K562 (cell line): Measurements from ENCODE around the gene PGPEP1. TPM values are rescaled to one million over a fixed set of nuclear protein-coding genes. Genes with fewer than 3 reads are reported as not detected.

ENCODE experiments used
- ATAC-seq: fragments of 200-7000 bp; cut with Tn5 transposase; 3 replicates; pipeline ENCODE4 v1.9.1; 2020; ENCODE audit warnings: moderate library complexity
- BruUV-seq: library from RNA; stranded (reverse); fragments of 400-500 nt; replicated peaks from 2 replicates; lab custom pipeline; 2021; lab: Mats Ljungman, UMichigan
- CTCF ChIA-PET: fragments of 300-600 bp; formaldehyde crosslinking; extraction: SDS; loops from one replicate; lab custom pipeline; 2021; ENCODE audit warnings: low intra/inter-chr PET ratio; lab: Yijun Ruan, JAX
- POLR2A ChIA-PET: fragments of 300-600, 350-650 bp; sonication (Branson Sonifier 250); formaldehyde crosslinking; extraction: SDS; loops from one replicate; lab custom pipeline; 2021; ENCODE audit warnings: antibody characterized with exemption, inconsistent platforms; lab: Yijun Ruan, JAX
- DNase-seq, 4 experiments: peaks; one replicate each; pipeline versions ENCODE4 v3.0.0 to v3.0.0-alpha.2; 2011 to 2018; ENCODE audit warnings: low spot score in 3 of 4, mixed read lengths in 3 of 4; ENCODE audit errors: extremely low read depth in 1 of 4
- FAIRE-seq: peaks from 2 replicates; lab custom pipeline; 2011; peaks lifted over from hg19 to GRCh38; lab: Jason Lieb, UNC
- H2AFZ ChIP-seq: 2 replicates; pipeline ENCODE4 v1.6.0; 2011; ENCODE audit warnings: low read depth, low read length, control low read depth, inconsistent platforms
- H3K27ac ChIP-seq: fragments of 200-600 bp; 3 replicates; pipeline ENCODE4 v1.8.0; 2011; ENCODE audit warnings: low read depth, mild to moderate bottlenecking, control low read depth, inconsistent platforms, low read length, moderate library complexity, mixed read lengths; ENCODE audit errors: extremely low read depth
- H3K27me3 ChIP-seq, 2 experiments: fragments of 300-600 bp in 1 of 2; 2 replicates in 1 of 2; 3 replicates in 1 of 2; pipeline versions ENCODE4 v1.6.0 to v1.8.0; 2011; ENCODE audit warnings: inconsistent platforms in 2 of 2, low read length in 2 of 2, mild to moderate bottlenecking in 1 of 2, mixed read lengths in 1 of 2, moderate library complexity in 1 of 2; ENCODE audit not compliant: control insufficient read depth in 2 of 2, insufficient read depth in 2 of 2
- H3K36me3 ChIP-seq: fragments of 300-600 bp; 3 replicates; pipeline ENCODE4 v1.8.0; 2011; ENCODE audit warnings: mild to moderate bottlenecking, low read length, inconsistent platforms; ENCODE audit not compliant: control insufficient read depth, insufficient read depth
- H3K4me1 ChIP-seq, 2 experiments: fragments of 200-600 bp in 1 of 2; replicated peaks in 1 of 2; 2 replicates in 1 of 2; 3 replicates in 1 of 2; pipeline versions ENCODE4 v1.5.1 to v1.8.0; 2011; ENCODE audit warnings: inconsistent platforms in 2 of 2, low read length in 2 of 2, mild to moderate bottlenecking in 1 of 2, mixed read lengths in 1 of 2, moderate library complexity in 1 of 2; ENCODE audit not compliant: control insufficient read depth in 2 of 2, insufficient read depth in 2 of 2
- H3K4me2 ChIP-seq: 2 replicates; pipeline ENCODE4 v1.6.1; 2011; ENCODE audit warnings: low read length, control low read depth, inconsistent platforms, mixed read lengths; ENCODE audit not compliant: insufficient read depth
- H3K4me3 ChIP-seq: fragments of 200-600 bp; sonication (generic), shearing (Covaris generic); 2 replicates; pipeline ENCODE4 v1.5.1; 2016; ENCODE audit warnings: control low read depth, inconsistent platforms
- H3K79me2 ChIP-seq: fragments of 200-600 bp; 3 replicates; pipeline ENCODE4 v1.8.0; 2011; ENCODE audit warnings: low read length, inconsistent platforms; ENCODE audit not compliant: control insufficient read depth, insufficient read depth
- H3K9ac ChIP-seq, 2 experiments: 2 replicates each; pipeline versions ENCODE4 v1.6.0 to v1.6.1; 2011; ENCODE audit warnings: low read depth in 2 of 2, low read length in 2 of 2, control low read depth in 1 of 2, inconsistent platforms in 1 of 2, mild to moderate bottlenecking in 1 of 2, mixed read lengths in 1 of 2; ENCODE audit not compliant: insufficient read depth in 1 of 2
- H3K9me1 ChIP-seq: one replicate; pipeline ENCODE4 v1.6.0; 2011; ENCODE audit warnings: inconsistent platforms, mild to moderate bottlenecking, low read length, moderate library complexity; ENCODE audit not compliant: control insufficient read depth, insufficient read depth
- H3K9me3 ChIP-seq: replicated peaks from 2 replicates; pipeline ENCODE4 v1.5.1; 2011; ENCODE audit warnings: low read depth, low read length, inconsistent platforms; ENCODE audit not compliant: control insufficient read depth, insufficient read depth
- H4K20me1 ChIP-seq: replicated peaks from 2 replicates; pipeline ENCODE4 v1.6.1; 2011; ENCODE audit warnings: low read length, inconsistent platforms, mixed read lengths; ENCODE audit not compliant: control insufficient read depth, insufficient read depth
- ELF1 ChIP-seq: fragments of 200-800 bp; sonication (Bioruptor generic); IDR thresholded peaks from 2 replicates; pipeline ENCODE4 v1.6.1; 2016; ENCODE audit warnings: missing genetic modification characterization, missing compliant biosample characterization
- FOXK2 ChIP-seq, 2 experiments: fragments of 450-650 bp; IDR thresholded peaks in 1 of 2; conservative IDR thresholded peaks in 1 of 2; 2 replicates each; pipeline ENCODE4 v1.6.1; 2016; ENCODE audit warnings: low read depth in 2 of 2, mild to moderate bottlenecking in 1 of 2
- HDAC2 ChIP-seq: fragments of 450-650 bp; IDR thresholded peaks from 2 replicates; pipeline ENCODE4 v1.6.1; 2016; ENCODE audit warnings: mild to moderate bottlenecking
- JUND ChIP-seq, 2 experiments: IDR thresholded peaks; 2 replicates in 1 of 2; 3 replicates in 1 of 2; pipeline ENCODE4 v1.6.1; 2011; ENCODE audit warnings: borderline replicate concordance in 2 of 2, low read depth in 2 of 2, low read length in 2 of 2, improper control_type of control experiment in 1 of 2, missing biosample characterization in 1 of 2, missing genetic modification characterization in 1 of 2, missing genetic modification reagents in 1 of 2
- MTA3 ChIP-seq: fragments of 450-650 bp; formaldehyde crosslinking; IDR thresholded peaks from 2 replicates; pipeline ENCODE4 v1.6.1; 2017; ENCODE audit warnings: mild to moderate bottlenecking, borderline replicate concordance
- NFIC ChIP-seq: fragments of 450-650 bp; IDR thresholded peaks from 2 replicates; pipeline ENCODE4 v1.6.1; 2017; ENCODE audit warnings: mild to moderate bottlenecking, inconsistent platforms
- NFYB ChIP-seq: IDR thresholded peaks from 2 replicates; pipeline ENCODE4 v1.6.1; 2011; ENCODE audit warnings: mild to moderate bottlenecking, moderate library complexity; ENCODE audit not compliant: insufficient read length; ENCODE audit errors: extremely low read depth
- TFE3 ChIP-seq: fragments of 450-650 bp; formaldehyde crosslinking; IDR thresholded peaks from 2 replicates; pipeline ENCODE4 v1.4.0; 2020; ENCODE audit warnings: mild to moderate bottlenecking, mixed read lengths
- TGIF2 ChIP-seq: sonication (generic); formaldehyde crosslinking; IDR thresholded peaks from 2 replicates; pipeline ENCODE4 v1.8.1; 2022; ENCODE audit warnings: mild to moderate bottlenecking, missing genetic modification reagents, moderate library complexity
- VEZF1 ChIP-seq: fragments of 200-800 bp; sonication (Bioruptor generic); IDR thresholded peaks from 2 replicates; pipeline ENCODE4 v1.6.1; 2017; ENCODE audit warnings: missing genetic modification characterization, missing compliant biosample characterization
- ZNF316 ChIP-seq: fragments of 450-650 bp; IDR thresholded peaks from 2 replicates; pipeline ENCODE4 v1.6.1; 2016
- WGBS: fragments of 100-300 bp; shearing (Covaris generic); methylation state at CpG from one replicate; pipeline ENCODE4 v1.1.6; 2016; ENCODE audit warnings: low coverage, mixed read lengths; ENCODE audit not compliant: insufficient coverage; ENCODE audit errors: missing lambda C conversion rate; 5-methylcytosine and 5-hydroxymethylcytosine counted together
- in situ Hi-C: fragments of 300-500 bp; cut with MboI; formaldehyde crosslinking; loops from 4 replicates; pipeline ENCODE4 v1.15.0; 2018; ENCODE audit warnings: inconsistent platforms, mixed read lengths
- intact Hi-C: fragments of 100-400 bp; cut with micrococcal nuclease; formaldehyde crosslinking; loops from 2 replicates; pipeline ENCODE4 v1.14.2; 2022
- polyA plus RNA-seq, 8 experiments: library from polyadenylated mRNA; depleted of rRNA in 4 of 8; stranded (reverse) in 5 of 8; unstranded in 3 of 8; fragments of >200 nt; fragmentation: Nextera tagmentation in 2 of 8; fragmentation: Illumina TruSeq in 1 of 8; extraction: Ambion mirVana in 2 of 8; extraction: Trizol in 1 of 8; gene quantifications; 2 replicates each; pipeline versions ENCODE4 v1.2.1 to v1.2.3, GENCODE V29; 2011 to 2014; ENCODE audit warnings: inconsistent platforms in 1 of 8, missing spikeins in 1 of 8
- total RNA-seq, 7 experiments: library from RNA; depleted of rRNA in 6 of 7; stranded (reverse); fragments of >200 nt in 6 of 7; fragmentation: Illumina TruSeq in 2 of 7; extraction: Trizol in 2 of 7; gene quantifications; 2 replicates each; pipeline versions ENCODE4 v1.2.1 to v1.2.3, GENCODE V29; 2011 to 2021; ENCODE audit warnings: low replicate concordance in 1 of 7

The PGPEP1 gene
- total and polyA plus RNA-seq, 9 of the 15 experiments (the other 6 are each of a cell fraction or from before 2014, with no cell fraction given): 10.0 to 69.6 (median 33.5) TPM

GRCh38 chr19:18399008-18399407, 58.6 kb downstream of the PGPEP1 start:
- Histone ChIP-seq H3K9ac (peak overlapping the region in 1 of 2 experiments; percentile 1; a peak in 1 of 4 replicates), H3K9me3 (no peaks in the 10 kb centered on the region), H3K27ac (no peak overlapping the region), H3K4me1 (peaks cover 12 to 25% of the 10 kb centered on the region in 2 experiments), H4K20me1 (no peaks in the 10 kb centered on the region), H3K4me2 (no peak overlapping the region), H3K4me3 (no peak overlapping the region), H3K79me2 (no peaks in the 10 kb centered on the region), H3K27me3 (no peaks in the 10 kb centered on the region), H3K9me1 (no peaks in the 10 kb centered on the region), H2AFZ (no peak overlapping the region), H3K36me3 (no peaks in the 10 kb centered on the region)
- FAIRE-seq: no peak
- ChIA-PET CTCF (no interaction called here), POLR2A (interaction anchor here (1.0 to 4.1 kb wide), 2 partner anchors 10 to 117 kb away, joined by 4 to 80 read pairs; partner anchors contain the start of genes GDF15 and JUND)
- WGBS: 21% methylated on average over 6 of the region's 6 CpGs
- in situ Hi-C loops (no loop called here), intact Hi-C loops (no loop called here)
- peak; percentile 79 for TF ChIP-seq NFIC
- no peak for TF ChIP-seq TGIF2
- TF ChIP-seq ZNF316: peak; percentile 19; the same call in 1 of the 2 replicates
- no peak for DNase-seq
- BruUV-seq: no TSS peak
- ATAC-seq: no peak

GRCh38 chr19:18401580-18402112, 61.2 kb downstream of the PGPEP1 start:
- no peak overlapping the region for H3K4me3 ChIP-seq
- DNase-seq (peak; percentile 39 to 85 (median 56)), FAIRE-seq (peak; percentile 51), ATAC-seq (peak; percentile 94)
- no peaks in the 10 kb centered on the region for H3K79me2 ChIP-seq
- H3K4me1 ChIP-seq: peaks cover 12 to 21% of the 10 kb centered on the region in 2 experiments
- no peaks in the 10 kb centered on the region for H3K9me3 ChIP-seq
- 30% methylated on average over 7 of the region's 7 CpGs for WGBS
- in situ Hi-C loops (loop anchor here (5.0 kb wide), 1 partner anchor 189 kb away; no protein-coding TSS in a partner anchor), intact Hi-C loops (no loop called here)
- H3K36me3 ChIP-seq: no peaks in the 10 kb centered on the region
- ChIA-PET CTCF (interaction anchor here (0.6 to 1.0 kb wide), 2 partner anchors 12 to 14 kb away, joined by 3 read pairs; no protein-coding TSS in a partner anchor), POLR2A (interaction anchor here (0.6 to 4.1 kb wide), 4 partner anchors 12 to 120 kb away, joined by 4 to 80 read pairs (median 10); partner anchors contain the start of genes GDF15 and JUND)
- H3K27me3 ChIP-seq: no peaks in the 10 kb centered on the region
- peak overlapping the region in 1 of 2 experiments; percentile 66; a peak in 2 of 4 replicates for H3K9ac ChIP-seq
- H3K4me2 ChIP-seq: no peak overlapping the region; the same call in 1 of the 2 replicates
- no peaks in the 10 kb centered on the region for H3K9me1 ChIP-seq
- no TSS peak for BruUV-seq
- peak overlapping the region; percentile 69 for H2AFZ ChIP-seq
- H4K20me1 ChIP-seq: no peaks in the 10 kb centered on the region
- peak overlapping the region; percentile 52; the same call in 1 of the 3 replicates for H3K27ac ChIP-seq
- TF ChIP-seq NFYB (no peak), VEZF1 (CRISPR knock-in tag) (peak; percentile 35), FOXK2 (conservative IDR thresholded peaks at IDR 0.05 in 1 of 2, IDR thresholded peaks at IDR 0.05 in 1 of 2; ENCODE audit: low read depth in 2 of 2) (peak in 1 of 2 experiments; percentile 25; a peak in 2 of 4 replicates), MTA3 (0 out of 2 replicates have a peak, but pooled peaks have one; percentile 56), ELF1 (tag) (peak; percentile 77), HDAC2 (peak; percentile 83), TFE3 (CRISPR knock-in tag) (no peak), JUND (IDR thresholded peaks at IDR 0.05; ENCODE audit: borderline replicate concordance, low read depth, low read length) (peak; percentile 27; the same call in 1 of the 2 replicates), JUND (tag; IDR thresholded peaks at IDR 0.05; ENCODE audit: borderline replicate concordance, low read depth, low read length) (no peak; the same call in 2 of the 3 replicates)
